Measurements from ENCODE around the gene RNASEH2A.
"Not testable (repeated sequence)": the region's sequence is repeated elsewhere in the genome, so short reads cannot be mapped to it uniquely, and the experiment has no call there.

The RNASEH2A gene

GRCh38 chr19:12841094-12841493 lies 34.7 kb downstream of the RNASEH2A start:
- H3K4me3 ChIP-seq (ENCODE audit: low read depth in 1 of 2, low read length in 1 of 2), result peak overlapping the region in 1 of 2 experiments; percentile 12
- peaks cover 6 to 14% of the 10 kb centered on the region in 2 experiments for H3K4me1 ChIP-seq (ENCODE audit: control insufficient read depth in 1 of 2, insufficient read depth in 1 of 2, low read depth in 1 of 2, low read length in 1 of 2)
- TF ChIP-seq, protein P1, sequence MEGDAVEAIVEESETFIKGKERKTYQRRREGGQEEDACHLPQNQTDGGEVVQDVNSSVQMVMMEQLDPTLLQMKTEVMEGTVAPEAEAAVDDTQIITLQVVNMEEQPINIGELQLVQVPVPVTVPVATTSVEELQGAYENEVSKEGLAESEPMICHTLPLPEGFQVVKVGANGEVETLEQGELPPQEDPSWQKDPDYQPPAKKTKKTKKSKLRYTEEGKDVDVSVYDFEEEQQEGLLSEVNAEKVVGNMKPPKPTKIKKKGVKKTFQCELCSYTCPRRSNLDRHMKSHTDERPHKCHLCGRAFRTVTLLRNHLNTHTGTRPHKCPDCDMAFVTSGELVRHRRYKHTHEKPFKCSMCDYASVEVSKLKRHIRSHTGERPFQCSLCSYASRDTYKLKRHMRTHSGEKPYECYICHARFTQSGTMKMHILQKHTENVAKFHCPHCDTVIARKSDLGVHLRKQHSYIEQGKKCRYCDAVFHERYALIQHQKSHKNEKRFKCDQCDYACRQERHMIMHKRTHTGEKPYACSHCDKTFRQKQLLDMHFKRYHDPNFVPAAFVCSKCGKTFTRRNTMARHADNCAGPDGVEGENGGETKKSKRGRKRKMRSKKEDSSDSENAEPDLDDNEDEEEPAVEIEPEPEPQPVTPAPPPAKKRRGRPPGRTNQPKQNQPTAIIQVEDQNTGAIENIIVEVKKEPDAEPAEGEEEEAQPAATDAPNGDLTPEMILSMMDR (IDR thresholded peaks at IDR 0.05), result no peak
- H3K36me3 ChIP-seq, result no peaks in the 10 kb centered on the region
- H3K27me3 ChIP-seq, result peaks cover 100% of the 10 kb centered on the region
- H3K9me3 ChIP-seq, result no peaks in the 10 kb centered on the region
- no peak overlapping the region for H3K27ac ChIP-seq

DNA sequence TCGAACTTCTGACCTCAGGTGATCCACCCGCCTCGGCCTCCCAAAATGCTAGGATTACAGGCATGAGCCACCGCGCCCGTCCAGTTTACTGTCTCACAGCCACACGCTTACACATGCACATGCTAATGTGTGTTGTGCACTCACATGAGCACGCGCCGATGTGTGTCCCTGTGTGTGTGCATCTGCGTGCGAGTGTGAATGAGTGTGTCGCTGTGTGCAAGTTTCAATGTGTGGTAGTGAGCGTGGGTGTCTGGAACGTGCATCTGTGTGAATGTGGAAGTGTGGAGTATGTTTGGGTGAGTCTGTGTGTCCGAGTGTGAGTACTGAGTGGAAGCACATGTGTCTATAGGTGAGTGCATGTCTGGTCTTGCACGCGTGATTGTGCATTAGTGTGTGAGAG lies 36.1 kb downstream of the RNASEH2A start:
- Histone ChIP-seq H3K27ac (no peak overlapping the region), H3K9me3 (no peaks in the 10 kb centered on the region), H3K36me3 (no peaks in the 10 kb centered on the region), H3K27me3 (peaks cover 100% of the 10 kb centered on the region), H3K4me1 (ENCODE audit: control insufficient read depth in 1 of 2, insufficient read depth in 1 of 2, low read depth in 1 of 2, low read length in 1 of 2) (peaks cover 11 to 17% of the 10 kb centered on the region in 2 experiments), H3K4me3 (ENCODE audit: low read depth in 1 of 2, low read length in 1 of 2) (no peak overlapping the region)
- TF ChIP-seq, protein P1 (IDR thresholded peaks at IDR 0.05), result no peak

- Histone ChIP-seq H3K27me3 (peaks cover 100% of the 10 kb centered on the region), H3K36me3 (no peaks in the 10 kb centered on the region), H3K4me3 (ENCODE audit: low read depth in 1 of 2, low read length in 1 of 2) (no peak overlapping the region), H3K27ac (no peak overlapping the region), H3K4me1 (ENCODE audit: control insufficient read depth in 1 of 2, insufficient read depth in 1 of 2, low read depth in 1 of 2, low read length in 1 of 2) (peaks cover 11 to 22% of the 10 kb centered on the region in 2 experiments), H3K9me3 (no peaks in the 10 kb centered on the region)
- TF ChIP-seq, protein P1 (IDR thresholded peaks at IDR 0.05), result no peak
Observed at GRCh38 chr19:12843328-12843727, 36.9 kb downstream of the RNASEH2A start.

DNA sequence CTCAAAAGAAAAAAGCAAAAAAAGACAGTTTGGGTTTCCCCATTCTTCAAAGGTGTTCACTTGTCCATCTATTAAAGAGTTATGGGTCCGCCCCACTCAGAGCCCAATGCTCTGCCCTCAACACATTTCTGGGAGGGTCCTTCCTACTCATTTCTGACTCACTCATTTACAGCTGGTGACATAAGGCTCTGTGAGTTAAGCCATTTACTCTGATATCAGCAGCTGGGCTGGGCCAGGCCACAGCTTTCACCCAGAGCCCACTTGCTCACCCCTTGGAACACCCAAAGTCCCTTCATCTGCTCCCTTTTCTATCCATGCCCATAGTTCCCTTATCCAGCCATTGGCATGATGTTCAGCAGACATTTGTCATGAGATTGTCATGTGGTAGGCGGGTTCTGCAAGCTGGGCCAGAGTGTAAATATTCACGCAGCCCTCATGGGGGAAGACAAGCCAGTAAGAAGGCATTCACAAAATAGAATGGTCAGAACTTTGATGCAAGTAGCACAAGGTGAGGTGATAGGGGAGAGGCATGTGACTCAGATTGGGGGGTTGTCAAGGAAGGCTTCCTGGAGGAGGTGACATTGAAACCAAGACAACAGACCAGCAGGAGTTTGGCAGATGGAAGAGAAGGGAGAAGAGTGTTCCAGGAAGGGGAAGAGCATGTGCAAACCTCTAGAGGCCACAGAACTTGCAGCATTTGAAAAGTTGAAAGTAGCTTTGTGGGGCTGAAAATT lies 37.8 kb downstream of the RNASEH2A start:
- Histone ChIP-seq H3K4me1 (ENCODE audit: control insufficient read depth in 1 of 2, insufficient read depth in 1 of 2, low read depth in 1 of 2, low read length in 1 of 2) (peaks cover 11 to 16% of the 10 kb centered on the region in 2 experiments), H3K36me3 (no peaks in the 10 kb centered on the region), H3K4me3 (ENCODE audit: low read depth in 1 of 2, low read length in 1 of 2) (no peak overlapping the region), H3K9me3 (no peaks in the 10 kb centered on the region), H3K27ac (no peak overlapping the region), H3K27me3 (peaks cover 96% of the 10 kb centered on the region)
- TF ChIP-seq, protein P1 (IDR thresholded peaks at IDR 0.05), result no peak

DNA sequence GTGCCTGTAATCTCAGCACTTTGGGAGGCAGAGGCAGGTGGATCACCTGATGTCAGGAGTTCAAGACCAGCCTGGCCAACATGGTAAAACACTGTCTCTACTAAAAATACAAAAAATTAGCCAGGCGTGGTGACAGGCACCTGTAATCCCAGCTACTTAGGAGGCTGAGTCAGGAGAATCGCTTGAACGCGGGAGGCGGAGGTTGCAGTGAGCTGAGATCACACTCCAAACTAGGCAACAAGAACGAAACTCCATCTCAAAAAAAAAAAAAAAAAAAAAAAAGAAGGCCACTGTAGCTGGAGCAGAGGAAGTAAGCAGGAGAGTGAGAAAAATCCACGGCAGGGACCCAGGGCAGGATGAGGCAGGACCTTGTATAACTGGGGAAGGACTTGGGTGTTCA lies 40.2 kb downstream of the RNASEH2A start:
- H3K27me3 ChIP-seq, result peaks cover 90% of the 10 kb centered on the region

More for the DNA sequence above, 40.2 kb downstream of the RNASEH2A start:
- not testable (repeated sequence) for H3K9me3 ChIP-seq; H3K27ac ChIP-seq; H3K36me3 ChIP-seq; H3K4me3 ChIP-seq (ENCODE audit: low read depth in 1 of 2, low read length in 1 of 2); H3K4me1 ChIP-seq (ENCODE audit: control insufficient read depth in 1 of 2, insufficient read depth in 1 of 2, low read depth in 1 of 2, low read length in 1 of 2)

Measured in neutrophil (primary cell).